ENCODE measurements around the gene PARD3. TPM values are rescaled to one million over a fixed set of nuclear protein-coding genes. Genes with fewer than 3 reads are reported as not detected.
A peak's percentile ranks its signal among the peaks of the same experiment; 100 is the strongest.

Gene PARD3
- total RNA-seq, 1 experiment from 2014 or later = 61.9 TPM

GRCh38 chr10:34587002-34587679 is 228.0 kb downstream of the PARD3 start:
- in situ Hi-C loops (cut with HindIII; ENCODE audit: low sequenced_read_pairs) = no loop called here

GRCh38 chr10:34585422-34586112 is 229.5 kb downstream of the PARD3 start:
- in situ Hi-C loops (cut with HindIII; ENCODE audit: low sequenced_read_pairs) = no loop called here

More at GRCh38 chr10:34587002-34587679, 228.0 kb downstream of the PARD3 start:
- DNase-seq (ENCODE audit: low spot score) = no peak

GRCh38 chr10:34584164-34584563 is 230.9 kb downstream of the PARD3 start:
- DNase-seq (ENCODE audit: low spot score) = no peak

More at GRCh38 chr10:34585422-34586112, 229.5 kb downstream of the PARD3 start:
- no peak for DNase-seq (ENCODE audit: low spot score)

GRCh38 chr10:34581801-34582532 is 233.1 kb downstream of the PARD3 start:
- in situ Hi-C loops (cut with HindIII; ENCODE audit: low sequenced_read_pairs) = no loop called here
- DNase-seq (ENCODE audit: low spot score) = peak; percentile 8

More at GRCh38 chr10:34584164-34584563, 230.9 kb downstream of the PARD3 start:
- in situ Hi-C loops (cut with HindIII; ENCODE audit: low sequenced_read_pairs) = no loop called here

- no peak for DNase-seq (ENCODE audit: low spot score)
- in situ Hi-C loops (cut with HindIII; ENCODE audit: low sequenced_read_pairs) = no loop called here
Observed at GRCh38 chr10:34580643-34581042, 234.5 kb downstream of the PARD3 start.

DNA sequence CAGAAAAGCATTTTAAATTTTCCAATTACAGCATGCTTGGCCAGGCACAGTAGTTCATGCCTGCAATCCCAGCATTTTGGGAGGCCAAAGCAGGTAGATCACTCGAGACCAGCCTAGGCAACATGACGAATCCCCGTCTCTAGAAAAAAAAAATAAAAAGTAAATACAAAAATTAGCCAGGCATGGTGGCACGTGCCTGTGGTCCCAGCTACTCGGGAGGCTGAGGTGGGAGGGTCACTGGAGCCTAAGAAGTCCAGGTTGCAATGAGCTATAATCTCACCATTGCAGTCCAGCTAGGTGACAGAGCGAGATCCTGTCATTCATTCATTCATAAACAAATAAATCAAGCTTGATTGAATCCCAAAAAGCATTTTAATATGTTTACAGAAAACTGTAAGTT is 234.9 kb downstream of the PARD3 start:
- in situ Hi-C loops (cut with HindIII; ENCODE audit: low sequenced_read_pairs) = no loop called here

DNA sequence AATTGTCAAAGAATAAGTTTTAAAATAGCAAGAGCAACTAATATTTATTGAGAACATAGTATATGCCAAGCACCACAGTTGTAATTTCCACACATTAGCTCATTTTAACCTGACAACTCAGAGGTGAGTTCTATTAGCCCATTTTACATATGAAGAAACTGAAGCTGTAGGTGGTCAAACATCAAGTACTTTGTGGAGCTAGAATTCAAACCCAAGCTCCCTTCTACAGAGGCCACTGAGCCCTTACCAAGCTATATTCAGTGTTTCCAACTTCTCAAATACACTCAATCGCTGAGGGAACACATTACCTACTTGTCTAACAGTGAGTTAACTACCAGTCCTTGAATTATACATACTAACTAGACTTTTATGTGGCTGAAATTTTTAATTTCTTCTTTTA is 236.6 kb downstream of the PARD3 start:
- in situ Hi-C loops (cut with HindIII; ENCODE audit: low sequenced_read_pairs) = no loop called here
- no peak for DNase-seq (ENCODE audit: low spot score)

More for the DNA sequence above, 234.9 kb downstream of the PARD3 start:
- DNase-seq (ENCODE audit: low spot score) = no peak

DNA sequence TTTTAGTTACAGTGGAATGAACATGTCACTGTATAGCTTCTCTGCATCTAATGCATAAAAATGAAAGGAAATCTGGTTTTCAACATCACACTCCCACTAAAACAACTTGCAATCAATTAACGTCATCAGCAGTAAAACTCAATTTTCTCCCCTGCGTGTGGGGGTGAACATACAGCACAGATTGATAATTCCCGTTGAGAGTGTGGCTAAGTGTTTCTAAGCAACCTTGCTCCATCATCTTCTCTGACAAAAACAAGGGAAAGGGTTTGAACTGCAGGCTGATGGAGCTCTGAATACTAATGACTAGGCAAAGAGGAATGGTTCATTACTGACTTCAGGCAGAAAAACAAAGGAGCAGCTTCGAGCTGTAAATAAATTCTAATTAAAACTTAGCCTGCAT is 238.3 kb downstream of the PARD3 start:
- in situ Hi-C loops (cut with HindIII; ENCODE audit: low sequenced_read_pairs) = no loop called here

GRCh38 chr10:34575882-34576281 is 239.2 kb downstream of the PARD3 start:
- DNase-seq (ENCODE audit: low spot score) = no peak
- in situ Hi-C loops (cut with HindIII; ENCODE audit: low sequenced_read_pairs) = no loop called here

More for the DNA sequence above, 238.3 kb downstream of the PARD3 start:
- peak; percentile 14 for DNase-seq (ENCODE audit: low spot score)

GRCh38 chr10:34574353-34574934 is 240.7 kb downstream of the PARD3 start:
- in situ Hi-C loops (cut with HindIII; ENCODE audit: low sequenced_read_pairs) = no loop called here
- DNase-seq (ENCODE audit: low spot score) = no peak

DNA sequence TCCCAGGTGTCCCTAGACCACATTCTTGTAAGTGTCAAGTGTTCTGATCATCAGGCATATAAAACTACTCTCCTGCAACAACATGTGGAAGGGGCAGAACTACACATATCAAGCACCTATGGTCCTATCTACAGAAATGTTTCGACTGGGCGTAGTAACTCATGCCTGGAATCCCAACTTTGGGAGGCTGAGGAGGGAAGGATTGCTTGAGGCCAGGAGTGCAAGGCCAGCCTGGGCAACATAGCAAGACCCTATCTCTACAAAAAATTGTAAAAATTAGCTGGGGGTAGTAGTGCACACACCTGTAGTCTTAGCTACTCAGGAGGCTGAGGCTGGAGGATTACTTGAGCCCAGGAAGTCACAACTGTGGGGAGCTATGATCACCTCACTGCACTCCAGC is 244.2 kb downstream of the PARD3 start:
- no peak for DNase-seq (ENCODE audit: low spot score)
- in situ Hi-C loops (cut with HindIII; ENCODE audit: low sequenced_read_pairs) = no loop called here

GRCh38 chr10:34567659-34568253 is 247.3 kb downstream of the PARD3 start:
- in situ Hi-C loops (cut with HindIII; ENCODE audit: low sequenced_read_pairs) = no loop called here
- DNase-seq (ENCODE audit: low spot score) = no peak

GRCh38 chr10:34565934-34566333 is 249.2 kb downstream of the PARD3 start:
- in situ Hi-C loops (cut with HindIII; ENCODE audit: low sequenced_read_pairs) = no loop called here
- DNase-seq (ENCODE audit: low spot score) = no peak

GRCh38 chr10:34558093-34558583 is 257.0 kb downstream of the PARD3 start:
- in situ Hi-C loops (cut with HindIII; ENCODE audit: low sequenced_read_pairs) = no loop called here
- DNase-seq (ENCODE audit: low spot score) = no peak

GRCh38 chr10:34557173-34557572 is 257.9 kb downstream of the PARD3 start:
- no peak for DNase-seq (ENCODE audit: low spot score)
- in situ Hi-C loops (cut with HindIII; ENCODE audit: low sequenced_read_pairs) = no loop called here

DNA sequence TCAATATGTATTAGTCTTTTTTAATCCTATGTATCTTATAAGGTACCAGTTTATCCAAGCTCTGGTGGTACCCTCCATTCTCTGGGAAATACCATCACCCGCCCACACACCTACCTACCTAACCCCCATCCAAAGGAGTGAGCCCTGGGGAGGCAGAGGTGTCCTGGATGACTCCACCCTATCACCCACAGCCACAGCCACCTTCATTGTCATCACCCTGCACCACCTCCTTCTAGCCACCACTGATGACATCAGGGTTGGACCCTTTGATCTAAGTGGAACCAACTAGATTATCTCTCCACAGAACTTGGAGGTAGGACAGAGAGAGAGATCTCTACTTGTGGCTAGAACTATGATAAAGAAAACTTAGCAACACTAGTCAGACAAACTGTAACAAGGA is 259.4 kb downstream of the PARD3 start:
- in situ Hi-C loops (cut with HindIII; ENCODE audit: low sequenced_read_pairs) = no loop called here
- no peak for DNase-seq (ENCODE audit: low spot score)

GRCh38 chr10:34553747-34554146 is 261.3 kb downstream of the PARD3 start:
- in situ Hi-C loops (cut with HindIII; ENCODE audit: low sequenced_read_pairs) = no loop called here
- no peak for DNase-seq (ENCODE audit: low spot score)

DNA sequence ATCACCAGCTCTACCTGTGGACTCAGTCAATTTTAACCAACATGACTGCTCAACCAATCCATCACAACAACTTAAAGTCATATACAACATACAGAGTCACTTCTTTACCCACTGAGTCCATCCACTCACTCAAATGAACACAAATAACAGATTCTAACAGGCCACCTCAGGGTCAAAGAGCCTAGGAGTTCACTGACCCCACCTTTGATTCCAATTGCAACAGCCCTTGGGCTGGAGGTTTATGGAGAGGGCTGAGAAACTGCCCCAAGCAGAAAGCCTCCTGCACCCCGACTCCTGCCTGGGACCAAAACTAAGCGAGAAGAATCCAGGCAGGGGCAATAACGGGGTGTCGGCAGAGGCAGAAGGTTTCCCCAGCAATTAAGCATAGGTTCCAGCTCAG is 263.8 kb downstream of the PARD3 start:
- in situ Hi-C loops (cut with HindIII; ENCODE audit: low sequenced_read_pairs) = no loop called here
- DNase-seq (ENCODE audit: low spot score) = no peak

DNA sequence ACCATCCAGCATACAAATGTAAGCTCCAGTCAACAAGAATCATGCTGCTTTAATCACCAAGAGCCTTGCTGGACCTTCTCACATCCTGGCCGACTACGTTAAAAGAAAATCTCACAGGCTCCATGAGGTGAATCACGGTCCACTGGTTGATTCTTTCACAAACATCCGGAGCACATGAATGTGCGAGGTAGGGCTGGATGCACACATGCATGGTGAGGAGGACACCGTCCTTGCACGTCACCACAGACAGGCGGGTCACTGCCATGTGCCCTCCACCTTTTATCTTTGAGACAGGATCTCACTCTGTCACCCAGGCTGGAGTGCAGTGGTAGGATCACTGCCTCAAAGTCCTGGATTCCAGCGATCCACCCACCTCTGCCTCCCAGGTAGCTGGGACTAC is 265.1 kb downstream of the PARD3 start:
- DNase-seq (ENCODE audit: low spot score) = no peak
- in situ Hi-C loops (cut with HindIII; ENCODE audit: low sequenced_read_pairs) = no loop called here

All from G401 (cell line).